NCI-H345 treated with DMSO at 0.1 percent for 48 hours (cell line): Measurements from ENCODE around the gene GNB5.

Source experiments
- DNase-seq: peaks from one replicate; lab custom pipeline; 2025; ENCODE audit not compliant: unreplicated experiment; lab: John Stamatoyannopoulos, UW

Gene GNB5

GRCh38 chr15:52146261-52146660 is 44.9 kb downstream of the GNB5 start:
- DNase-seq = no peak

DNA sequence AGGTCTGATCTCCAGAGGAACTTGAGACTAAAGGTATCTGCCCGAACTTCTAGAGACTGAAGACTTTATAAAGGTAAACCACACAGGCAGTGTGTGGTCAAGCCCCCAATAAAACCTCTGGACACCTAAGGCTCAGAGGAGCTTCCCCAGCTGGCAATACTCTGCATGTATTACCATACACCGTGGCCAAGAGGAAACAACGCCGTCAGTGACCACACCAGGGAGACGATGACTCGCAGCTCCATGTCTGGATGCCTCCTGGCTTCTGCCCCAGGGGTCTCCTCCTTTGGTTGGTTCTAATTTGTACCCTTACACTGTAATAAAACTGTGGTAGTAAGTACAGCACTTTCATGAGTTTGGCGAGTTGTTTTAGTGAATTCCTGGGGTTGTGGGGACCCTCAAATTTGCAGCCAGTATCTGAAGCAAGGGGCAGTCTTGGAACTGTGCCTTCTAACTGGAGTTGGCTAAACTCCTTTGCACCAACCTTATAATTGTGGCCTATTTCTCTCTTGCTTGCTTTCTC is 46.5 kb downstream of the GNB5 start:
- DNase-seq = no peak

GRCh38 chr15:52143873-52144272 is 47.3 kb downstream of the GNB5 start:
- DNase-seq = no peak

GRCh38 chr15:52140646-52141045 is 50.5 kb downstream of the GNB5 start:
- no peak for DNase-seq

DNA sequence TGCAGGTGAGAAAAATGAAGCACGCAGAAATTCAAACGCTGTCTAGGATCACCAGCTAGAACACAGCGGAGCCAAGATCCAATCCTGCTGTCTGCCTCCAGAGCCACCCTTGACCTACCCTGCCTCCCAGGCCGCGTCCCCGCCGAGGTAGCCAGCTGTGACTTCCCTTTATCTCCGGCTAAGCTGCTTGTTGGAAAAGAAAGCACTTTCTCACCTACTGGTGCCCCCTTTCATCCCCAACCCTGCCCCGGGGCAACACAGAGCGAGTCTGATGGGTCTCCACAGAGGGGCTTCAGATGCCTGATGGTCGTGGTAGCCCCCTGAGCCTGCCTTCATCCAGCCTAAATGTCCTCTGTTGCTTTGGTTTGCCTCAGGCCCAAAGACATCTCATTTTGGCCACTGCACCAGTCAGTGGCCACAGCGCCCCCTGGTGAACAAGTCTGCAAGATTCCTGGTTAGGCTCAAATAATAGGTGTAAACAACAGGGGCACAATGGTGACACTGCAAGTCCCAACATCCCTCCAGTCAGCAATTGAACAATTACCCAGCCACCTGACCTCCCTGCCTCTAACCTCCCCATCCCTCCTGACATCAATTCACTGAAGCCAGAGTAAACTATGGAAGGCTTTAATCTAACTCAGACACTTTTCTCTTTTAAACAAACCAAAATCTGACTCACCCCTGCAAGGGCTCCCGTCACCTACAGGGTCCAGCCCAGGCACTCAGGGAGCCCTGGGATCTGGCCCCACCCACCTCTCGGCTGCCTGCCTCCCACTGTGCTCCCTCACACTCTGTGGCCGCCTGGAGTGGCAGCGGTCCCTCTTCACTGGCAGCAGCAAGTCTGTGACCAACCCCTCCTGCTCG is 51.4 kb downstream of the GNB5 start:
- no peak for DNase-seq

DNA sequence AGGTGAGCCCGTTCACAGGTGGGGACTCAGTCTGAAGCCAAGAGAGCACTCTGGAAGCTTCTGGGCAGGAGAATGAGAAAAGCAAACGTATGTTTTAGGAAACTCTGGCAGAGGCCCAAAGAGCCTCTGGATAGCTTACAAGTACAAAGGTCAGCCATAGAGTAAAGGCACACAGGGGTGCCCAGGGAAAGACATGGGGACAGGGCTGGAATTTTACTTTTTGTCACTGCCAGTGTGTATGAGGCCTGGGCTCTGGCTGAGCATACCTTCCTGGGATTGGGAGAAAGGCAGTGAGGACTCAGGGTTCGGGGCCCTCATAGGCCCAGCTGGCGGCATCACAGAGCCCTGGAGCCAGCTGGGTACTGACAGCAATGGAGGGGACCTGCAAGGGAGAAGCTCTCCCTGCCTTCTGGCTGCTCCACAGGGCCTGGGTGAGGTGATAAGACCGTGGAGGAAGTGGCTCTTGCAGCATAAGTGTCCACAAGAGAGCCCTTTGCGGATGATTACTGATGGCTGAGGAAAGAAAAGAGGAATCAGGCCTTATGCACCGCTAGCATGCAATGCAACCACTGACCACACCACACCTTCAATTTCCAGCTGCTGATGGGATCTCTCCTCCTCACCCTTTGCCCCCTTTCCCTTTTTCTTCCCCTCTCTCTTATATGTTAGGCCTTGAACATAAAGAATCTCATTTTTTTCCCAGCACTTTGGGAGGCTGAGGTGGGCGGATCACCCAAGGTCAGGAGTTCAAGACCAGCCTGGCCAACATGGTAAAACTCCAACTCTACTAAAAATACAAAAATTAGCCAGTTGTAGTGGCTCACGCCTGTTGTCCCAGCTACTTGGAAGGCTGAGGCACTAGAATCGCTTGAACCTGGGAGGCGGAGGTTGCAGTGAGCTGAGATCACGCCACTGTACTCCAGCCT is 53.5 kb downstream of the GNB5 start:
- DNase-seq = no peak

- no peak for DNase-seq
Observed at GRCh38 chr15:52136442-52136980, 54.7 kb downstream of the GNB5 start.

- no peak for DNase-seq
Observed at GRCh38 chr15:52134502-52135144, 56.6 kb downstream of the GNB5 start.

GRCh38 chr15:52133510-52134220 is 57.5 kb downstream of the GNB5 start:
- no peak for DNase-seq

GRCh38 chr15:52132066-52132465 is 59.1 kb downstream of the GNB5 start:
- no peak for DNase-seq

- DNase-seq = no peak
Observed at GRCh38 chr15:52128568-52128967, 62.6 kb downstream of the GNB5 start.

GRCh38 chr15:52124270-52124880 is 66.8 kb downstream of the GNB5 start:
- no peak for DNase-seq

DNA sequence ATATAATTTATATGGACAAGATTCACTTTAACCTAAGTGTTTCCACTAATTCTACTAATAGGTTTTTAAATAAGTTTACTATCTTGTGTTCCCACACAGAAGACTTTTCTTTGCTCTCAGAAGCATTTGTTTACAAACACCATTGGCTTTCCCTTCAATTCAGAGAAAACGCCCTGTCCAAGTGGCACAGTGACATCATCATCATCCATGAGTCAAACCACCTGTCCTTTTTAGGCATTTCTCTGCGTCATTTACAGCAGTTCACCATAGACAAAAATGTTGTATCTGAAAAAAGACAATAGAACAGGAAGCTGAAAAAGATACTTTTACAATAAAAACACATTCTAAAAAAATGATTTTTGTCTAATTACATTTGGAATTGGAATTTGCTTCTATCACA is 69.3 kb downstream of the GNB5 start:
- no peak for DNase-seq

DNA sequence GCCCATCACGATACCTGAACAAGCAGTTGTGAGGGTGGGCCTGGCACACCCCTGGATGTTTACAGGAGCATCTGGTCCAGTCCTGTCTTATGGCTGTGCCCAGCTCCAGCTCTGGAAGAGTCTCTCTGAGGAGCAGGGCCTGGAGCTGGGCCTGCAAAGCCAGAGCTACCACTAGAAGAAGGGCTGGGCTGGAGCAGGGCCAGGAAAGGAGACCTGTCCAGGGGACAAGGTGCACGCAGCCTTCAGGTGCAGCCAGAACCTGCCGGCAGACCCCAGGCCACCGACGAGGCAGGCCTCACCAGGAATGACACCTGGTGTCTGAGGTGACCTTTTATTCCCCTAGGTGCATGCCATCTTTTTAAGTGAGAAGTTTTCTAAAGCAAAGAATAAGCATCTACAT is 70.2 kb downstream of the GNB5 start:
- DNase-seq = no peak

DNA sequence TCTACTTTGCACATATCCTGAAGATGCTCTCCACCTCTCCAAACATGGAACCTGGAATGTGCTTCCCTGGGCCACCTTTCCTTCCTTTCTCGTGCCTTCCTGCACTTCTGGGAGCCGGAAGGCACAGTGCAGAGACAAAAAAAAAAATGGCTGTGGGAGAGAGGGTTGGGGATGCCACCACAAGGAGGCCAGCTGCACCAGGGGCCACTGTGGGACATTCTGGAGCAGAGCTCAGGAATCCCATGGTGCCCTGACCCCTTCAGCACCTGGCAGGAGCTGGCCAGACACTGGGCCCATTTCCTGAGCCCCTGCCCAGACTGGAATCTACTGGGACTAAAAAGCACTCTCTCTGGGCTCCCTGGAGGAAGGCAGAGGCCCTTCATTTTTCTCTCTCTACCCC is 70.7 kb downstream of the GNB5 start:
- DNase-seq = no peak

DNA sequence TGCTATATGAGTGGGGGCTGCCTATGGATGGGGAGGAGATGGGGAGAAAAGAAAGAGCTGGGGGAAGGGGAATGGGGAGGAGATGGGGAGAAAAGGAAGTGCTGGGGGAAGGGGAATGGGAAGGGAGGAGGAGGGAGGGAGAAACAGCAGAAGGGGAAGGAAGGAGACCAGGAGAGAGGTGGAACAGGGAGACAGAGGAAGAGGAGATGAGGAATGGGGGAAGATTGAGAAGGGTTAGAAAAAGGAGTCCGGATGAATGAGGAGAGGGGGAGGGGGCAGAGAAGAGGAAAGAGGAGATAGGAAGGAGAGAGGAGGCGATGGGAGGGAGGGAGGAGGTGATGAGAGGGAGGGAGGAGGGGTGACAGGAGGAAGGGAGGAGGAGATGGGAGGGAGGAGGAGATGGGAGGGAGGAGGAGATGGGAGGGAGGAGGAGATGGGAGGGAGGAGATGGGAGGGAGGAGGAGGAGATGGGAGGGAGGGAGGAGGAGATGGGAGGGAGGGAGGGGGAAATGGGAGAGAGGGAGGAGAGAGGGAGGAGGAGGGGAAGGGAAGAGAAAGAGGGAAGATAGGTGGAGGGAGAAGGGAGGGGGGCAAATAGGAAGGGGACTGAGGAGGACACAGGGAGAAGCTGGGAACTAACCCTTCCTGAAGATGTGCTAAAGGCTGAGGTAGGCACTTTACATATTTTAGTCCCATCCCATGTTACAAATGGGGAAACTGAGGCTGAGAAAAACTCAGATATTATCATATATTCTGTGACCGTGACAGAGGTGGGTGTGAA is 72.0 kb downstream of the GNB5 start:
- DNase-seq = no peak

GRCh38 chr15:52117549-52117948 is 73.6 kb downstream of the GNB5 start:
- DNase-seq = no peak

DNA sequence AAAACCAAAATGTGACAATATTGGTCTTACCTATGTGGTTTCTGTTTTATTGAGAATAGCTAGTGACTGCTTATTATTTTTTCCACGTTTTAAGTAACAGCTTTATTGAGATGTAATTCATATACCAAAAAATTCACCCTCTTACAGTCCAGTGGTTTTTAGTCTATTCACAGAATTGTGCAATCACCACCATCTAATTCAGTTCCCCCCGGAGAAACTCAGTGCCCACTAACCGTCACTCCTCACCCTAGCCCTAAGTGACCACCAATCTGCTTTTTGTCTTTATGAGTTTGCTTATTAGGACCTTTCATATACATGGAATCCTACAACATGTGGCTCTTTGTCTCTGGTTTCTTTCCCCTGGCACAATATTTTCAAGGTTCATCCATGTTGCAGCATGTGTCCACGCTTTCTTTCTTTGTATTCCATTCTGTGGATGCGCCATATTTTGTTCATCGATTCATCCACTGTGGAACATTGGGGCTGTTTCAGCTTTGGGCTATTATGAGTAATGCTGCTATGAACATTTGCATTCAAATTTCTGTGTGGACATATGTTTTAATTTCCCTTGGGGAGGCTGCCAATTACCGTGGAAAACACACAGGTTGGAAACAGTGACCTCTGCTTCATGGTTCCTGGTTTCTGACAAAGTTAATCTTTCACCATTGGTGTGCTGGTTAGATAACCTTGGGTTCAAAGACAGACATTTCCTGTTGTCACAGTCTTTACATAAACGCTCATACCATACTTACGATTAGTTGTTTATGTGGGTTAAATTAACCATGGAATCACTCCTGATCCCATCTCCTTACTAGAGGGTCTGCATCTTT is 75.4 kb downstream of the GNB5 start:
- no peak for DNase-seq
